HTERT RPE-1 (cell line): ENCODE data around the gene FAM13B.
"Not testable (repeated sequence)": the region's sequence is repeated elsewhere in the genome, so short reads cannot be mapped to it uniquely, and the experiment has no call there.

ENCODE experiments used
- in situ Hi-C: fragments of 300-500 bp; cut with MboI; formaldehyde crosslinking; loops from 4 replicates; pipeline ENCODE4 v1.14.3; 2020; ENCODE audit warnings: low sequenced_read_pairs

Gene FAM13B

DNA sequence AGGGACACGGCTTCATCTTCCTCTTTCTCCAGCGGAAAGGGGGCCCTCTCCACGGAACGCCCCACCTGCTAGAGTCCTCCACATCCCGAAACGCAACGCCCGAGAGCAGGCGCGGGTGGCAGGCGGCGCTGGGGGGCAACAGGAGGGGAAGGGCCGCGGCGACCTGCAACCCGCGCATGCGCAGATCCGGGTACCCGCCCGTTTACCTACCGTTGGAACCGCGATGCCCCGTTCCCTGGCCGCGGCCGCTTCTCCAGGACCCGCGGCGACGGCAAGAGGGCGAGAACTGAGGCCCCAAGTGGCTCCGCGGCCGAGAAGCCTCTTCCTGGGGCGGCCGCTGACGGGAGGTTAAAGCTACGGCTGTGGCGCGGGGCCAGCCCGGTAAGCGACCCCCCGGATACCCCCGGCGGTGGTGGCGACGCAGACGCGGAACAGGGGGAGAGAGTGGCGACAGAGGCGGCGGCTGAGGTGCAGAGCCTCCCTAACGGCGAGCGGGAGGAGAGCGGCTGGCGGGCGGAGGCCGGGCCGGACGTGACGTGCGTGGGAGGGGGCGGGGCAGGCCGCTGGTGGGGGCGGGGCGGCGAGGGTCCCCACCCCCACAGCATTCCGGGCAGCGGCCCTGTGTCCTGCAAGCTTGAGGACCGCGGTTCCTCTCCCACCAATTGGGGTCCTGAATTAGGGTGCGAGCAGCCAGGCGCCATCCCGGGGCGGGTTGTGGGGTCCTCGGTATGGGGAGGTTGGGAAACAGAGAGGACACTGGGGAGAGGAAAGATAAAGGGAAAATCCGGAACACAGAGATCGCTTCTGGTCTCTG, at the start of gene FAM13B:
Gene FAM13B, minus strand, starts transcription at position 508 of the 814 bp plus-strand sequence. CDS start 13,968 bp downstream, outside the sequence.
- in situ Hi-C loops: no loop called here

DNA sequence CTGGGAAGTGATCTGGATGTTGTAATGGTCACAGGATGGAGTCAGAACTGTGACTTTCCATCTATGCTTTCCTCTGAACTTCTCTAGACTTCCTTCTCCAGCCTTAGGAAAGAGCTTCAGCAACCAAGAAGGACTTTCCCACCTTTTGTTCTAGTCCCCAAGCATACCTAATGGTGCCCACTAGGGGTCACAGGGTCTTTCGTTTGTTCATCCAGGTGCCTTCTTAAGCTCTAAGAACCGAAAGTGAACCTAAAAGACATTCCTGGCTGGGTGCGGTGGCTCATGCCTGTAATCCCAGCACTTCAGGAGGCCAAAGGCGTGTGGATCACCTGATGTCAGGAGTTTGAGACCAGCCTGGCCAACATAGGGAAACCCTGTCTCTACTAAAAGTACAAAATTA, 49.2 kb upstream of the FAM13B start:
- in situ Hi-C loops: no loop called here

DNA sequence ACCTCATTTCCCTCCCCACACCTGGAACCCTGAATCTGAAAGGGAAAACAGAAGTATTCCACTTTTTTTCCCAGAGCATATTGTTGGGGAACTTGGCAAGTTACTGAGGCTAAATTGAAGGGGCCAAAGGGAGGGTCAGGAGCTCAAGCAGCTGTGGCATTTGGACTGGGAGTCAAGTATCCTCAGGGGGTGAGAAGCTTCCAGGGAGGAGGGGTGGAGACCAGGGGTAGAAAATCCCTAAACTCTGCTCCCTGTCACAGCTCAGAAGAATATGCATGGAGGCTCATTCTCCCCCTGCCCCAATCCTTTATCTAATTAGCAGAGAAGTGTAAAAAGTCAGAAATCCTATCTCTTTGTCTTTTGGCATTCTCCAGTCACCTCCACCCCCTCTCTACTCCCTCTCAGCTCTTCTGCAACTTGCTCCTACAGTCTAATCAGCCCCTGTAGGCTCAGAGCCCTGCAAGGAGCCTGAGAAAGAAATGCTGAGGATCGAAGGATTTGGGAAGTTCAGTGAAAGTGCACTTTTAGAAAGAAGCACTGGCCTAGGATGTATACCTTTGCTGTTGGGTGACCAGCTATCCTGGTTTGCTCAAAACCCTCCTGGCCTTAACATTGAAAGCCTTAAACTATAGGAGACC, 45.2 kb upstream of the FAM13B start:
- in situ Hi-C loops: no loop called here

DNA sequence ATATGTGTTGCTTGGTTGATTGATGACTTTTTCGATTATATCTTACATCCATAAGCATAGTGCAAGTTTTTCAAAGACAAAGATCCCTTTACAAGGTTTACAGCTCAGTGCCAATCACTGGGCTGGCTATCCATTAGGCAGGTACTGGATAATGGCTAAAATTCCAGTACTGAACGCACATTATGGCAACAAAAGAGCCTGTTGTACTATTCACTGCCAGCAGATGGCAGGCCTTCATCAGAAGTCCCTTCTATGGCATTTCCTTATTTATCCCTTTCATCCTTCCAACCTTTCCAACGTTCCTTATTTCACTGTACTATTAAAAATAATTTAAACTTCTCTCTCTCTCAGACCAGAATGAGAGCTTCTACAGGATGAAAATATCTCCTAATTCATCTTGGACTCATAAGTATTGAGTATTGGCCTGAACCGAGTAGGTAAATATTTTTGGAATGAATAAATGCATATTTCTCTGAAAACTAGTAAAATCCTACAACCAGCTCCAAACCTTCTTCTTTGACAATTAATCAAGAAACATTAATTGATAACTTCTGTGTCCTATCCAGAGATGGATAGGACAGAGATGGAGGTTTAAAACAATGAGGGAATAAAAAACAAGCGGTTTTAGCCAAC, 44.3 kb upstream of the FAM13B start:
- in situ Hi-C loops: no loop called here

DNA sequence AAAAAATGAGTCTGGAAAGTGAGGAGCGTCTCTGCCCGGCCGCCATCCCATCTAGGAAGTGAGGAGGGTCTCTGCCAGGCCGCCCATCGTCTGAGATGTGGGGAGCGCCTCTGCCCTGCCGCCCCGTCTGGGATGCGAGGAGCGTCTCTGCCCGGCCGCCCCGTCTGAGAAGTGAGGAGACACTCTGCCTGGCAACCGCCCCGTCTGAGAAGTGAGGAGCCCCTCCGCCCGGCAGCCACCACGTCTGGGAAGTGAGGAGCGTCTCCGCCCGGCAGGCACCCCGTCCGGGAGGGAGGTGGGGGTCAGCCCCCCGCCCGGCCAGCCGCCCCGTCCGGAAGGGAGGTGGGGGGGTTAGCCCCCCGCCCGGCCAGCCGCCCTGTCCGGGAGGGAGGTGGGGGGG, 37.1 kb upstream of the FAM13B start:
- in situ Hi-C loops: not testable (repeated sequence)

DNA sequence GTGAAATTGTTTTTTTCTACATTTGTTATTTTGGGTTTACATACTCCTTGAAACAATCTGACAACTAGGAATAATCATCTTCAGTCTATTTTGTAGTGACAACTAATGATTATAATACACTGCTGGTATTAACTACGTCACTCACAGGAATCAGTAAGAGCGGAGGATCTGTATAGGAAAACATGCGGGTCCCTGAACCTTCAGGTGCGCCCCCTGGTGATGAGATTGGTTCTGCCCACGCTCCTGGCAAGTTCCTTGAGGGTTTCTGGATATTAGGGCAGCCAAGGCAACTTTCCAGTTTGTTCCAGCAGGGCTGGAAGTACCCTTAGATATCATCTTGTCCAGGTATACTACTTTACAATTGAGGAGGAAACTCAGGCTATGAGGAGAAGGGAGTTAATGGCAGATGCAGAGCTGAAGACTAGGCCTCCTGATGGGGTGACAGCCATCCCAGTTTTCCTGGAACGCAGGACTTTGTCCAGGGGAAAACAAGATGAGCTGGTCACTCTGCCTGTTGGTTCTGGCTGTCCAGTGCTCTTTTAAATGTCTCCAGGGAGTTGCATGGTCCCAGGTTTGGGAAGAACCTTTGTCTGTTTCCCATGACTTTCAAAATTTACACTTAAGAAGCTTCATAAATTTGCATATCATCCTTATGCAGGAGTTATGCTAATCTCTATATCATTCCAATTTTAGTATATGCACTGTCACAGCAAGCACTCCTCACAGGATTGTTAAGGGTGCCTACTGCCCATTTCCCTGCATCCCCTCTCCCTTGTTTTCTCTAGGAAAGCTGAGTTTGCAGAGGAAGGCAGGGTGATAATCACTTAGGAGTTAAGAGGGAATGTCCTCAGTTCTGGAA, 36.1 kb upstream of the FAM13B start:
- in situ Hi-C loops: no loop called here

DNA sequence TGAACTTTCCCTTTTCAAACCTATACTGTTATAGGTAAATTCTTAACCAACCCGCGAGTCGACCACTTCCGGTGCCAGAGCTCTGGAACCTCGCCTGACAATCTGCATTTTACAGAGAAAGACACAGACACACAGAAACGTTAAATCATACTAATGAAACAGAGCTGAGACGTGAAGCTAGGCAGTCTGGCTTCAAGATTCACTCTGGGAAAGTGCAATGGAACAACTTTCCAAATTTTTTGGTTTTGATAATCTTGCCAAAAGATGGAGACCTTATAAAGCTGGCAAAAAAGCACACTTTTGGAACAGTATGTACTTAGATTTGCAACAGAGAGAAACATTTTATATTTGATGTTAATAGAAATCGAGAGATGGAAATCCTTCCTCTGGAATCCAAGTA, 35.1 kb upstream of the FAM13B start:
- in situ Hi-C loops: no loop called here

DNA sequence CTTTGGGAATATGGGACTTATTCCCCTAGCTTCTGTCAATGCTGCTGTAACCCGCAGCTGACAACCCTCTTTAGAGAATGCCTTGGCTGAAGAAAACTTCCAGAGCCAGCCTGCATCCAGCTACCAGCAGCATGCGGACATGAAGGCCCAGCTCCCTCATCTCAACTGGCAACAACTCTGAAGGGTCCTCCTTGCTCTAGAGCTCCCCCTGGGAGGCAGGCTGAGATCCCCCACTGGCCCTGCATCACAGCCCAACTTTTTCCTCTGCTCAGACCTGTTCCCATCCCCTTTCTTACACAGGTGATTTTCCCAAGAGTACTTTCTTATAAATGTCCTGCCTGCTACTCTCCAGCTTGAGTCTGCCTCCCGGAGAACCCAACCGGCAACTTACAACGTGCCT, 32.2 kb upstream of the FAM13B start:
- in situ Hi-C loops: no loop called here

DNA sequence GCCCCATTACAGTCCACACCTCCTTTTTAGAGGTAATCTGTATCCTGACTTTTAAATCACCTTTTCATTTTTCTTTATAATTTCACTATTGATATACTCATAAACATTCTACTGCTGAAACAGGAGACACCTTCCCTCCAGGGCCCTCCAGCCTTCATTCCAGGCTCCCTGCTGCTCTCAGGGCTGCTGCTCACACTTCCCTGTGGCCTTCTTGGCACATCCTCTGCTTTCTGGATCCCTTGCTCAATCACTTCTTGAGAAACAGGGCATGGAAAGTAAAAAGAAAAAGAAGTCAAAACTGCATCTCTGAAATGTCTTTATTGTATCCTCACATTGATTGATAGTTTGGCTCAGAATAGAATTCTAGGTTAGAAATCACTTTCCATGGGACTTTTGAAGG, 31.6 kb upstream of the FAM13B start:
- in situ Hi-C loops: no loop called here

DNA sequence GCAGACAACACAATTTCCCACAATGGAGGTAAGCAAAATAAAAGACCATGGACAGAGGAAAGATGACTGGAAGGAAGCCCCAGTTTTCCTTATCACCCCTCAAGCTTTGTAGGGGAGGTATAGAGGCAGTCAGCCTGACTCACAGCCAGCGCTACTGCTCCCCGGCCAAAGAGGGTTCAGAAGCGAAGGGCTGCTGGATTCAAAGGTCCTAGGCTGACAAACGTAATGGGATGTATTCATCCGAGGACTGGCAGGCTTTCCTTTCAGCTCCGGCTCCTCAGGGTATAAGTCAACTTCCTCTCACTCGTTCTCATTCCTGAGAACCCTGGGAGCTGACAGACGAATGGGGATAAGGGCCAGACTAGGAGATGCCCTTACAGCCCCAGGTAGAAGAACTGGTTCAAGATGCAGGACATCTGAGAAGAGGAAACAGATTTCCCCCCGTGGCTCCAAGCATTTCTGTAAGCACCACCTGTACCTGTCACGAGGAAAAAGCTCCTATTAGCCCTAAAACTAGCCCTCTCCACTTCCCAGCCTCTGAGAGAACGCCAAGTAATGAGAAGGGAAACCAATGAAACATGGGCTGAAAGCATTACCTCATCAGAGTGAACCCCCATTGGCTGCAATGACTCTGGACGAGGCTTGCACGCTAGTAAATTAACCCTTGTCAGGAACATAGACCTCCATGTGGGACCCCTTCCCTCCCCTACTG, 22.1 kb upstream of the FAM13B start:
- in situ Hi-C loops: no loop called here

DNA sequence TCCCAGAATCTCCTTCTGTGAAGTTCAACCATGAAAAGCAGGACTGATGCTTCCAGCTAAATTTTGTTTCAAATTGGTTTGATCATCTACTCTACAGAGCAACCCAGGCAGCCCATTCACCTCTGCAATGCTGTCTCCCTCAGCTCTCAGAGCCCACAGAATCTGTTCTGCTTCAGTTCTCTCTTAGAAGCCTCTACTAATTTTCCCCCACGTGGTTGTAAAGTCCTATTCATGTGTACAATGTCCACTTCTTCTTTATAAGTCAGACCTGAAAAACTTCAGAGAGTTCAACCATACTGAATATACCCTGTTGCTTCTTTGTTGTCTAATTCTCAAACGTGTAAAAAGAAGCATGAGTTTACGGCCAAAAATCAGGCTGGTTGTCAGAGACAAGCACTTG, 21.3 kb upstream of the FAM13B start:
- in situ Hi-C loops: no loop called here

DNA sequence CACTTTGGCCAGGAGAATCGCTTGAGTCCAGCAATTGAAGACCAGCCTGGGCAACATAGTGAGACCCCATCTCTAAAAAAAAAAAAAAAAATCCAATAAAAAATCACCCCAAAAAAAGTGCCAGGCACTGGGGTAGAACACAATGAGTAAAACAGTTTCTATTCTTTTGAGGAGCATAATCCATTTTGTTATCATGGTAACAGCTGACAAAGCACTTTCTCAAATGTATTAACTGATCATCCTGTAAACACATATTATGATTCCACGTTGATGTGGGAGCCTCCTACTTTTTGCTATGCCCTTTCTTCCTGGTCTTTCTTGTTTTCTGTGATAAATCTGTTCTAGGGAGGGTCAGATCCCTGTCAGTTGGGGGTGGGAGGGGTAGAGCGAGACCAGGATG, 20.7 kb upstream of the FAM13B start:
- in situ Hi-C loops: no loop called here

DNA sequence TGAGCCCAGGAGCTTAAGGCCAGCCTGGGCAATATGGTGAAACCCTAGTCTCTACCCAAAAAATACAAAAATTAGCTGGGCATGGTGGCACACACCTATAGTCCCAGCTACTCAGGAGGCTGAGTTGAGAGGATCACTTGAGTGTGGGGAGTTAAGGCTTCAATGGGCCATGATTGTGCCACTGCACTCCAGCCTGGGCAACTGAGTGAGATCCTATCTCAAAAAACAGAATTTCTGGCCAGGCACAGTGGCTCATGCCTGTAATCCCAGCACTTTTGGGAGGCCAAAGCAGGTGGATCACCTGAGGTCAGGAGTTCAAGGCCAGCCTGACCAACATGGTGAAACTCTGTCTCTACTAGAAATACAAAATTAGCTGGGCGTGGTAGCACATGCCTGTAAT, 19.8 kb upstream of the FAM13B start:
- in situ Hi-C loops: not testable (repeated sequence)

DNA sequence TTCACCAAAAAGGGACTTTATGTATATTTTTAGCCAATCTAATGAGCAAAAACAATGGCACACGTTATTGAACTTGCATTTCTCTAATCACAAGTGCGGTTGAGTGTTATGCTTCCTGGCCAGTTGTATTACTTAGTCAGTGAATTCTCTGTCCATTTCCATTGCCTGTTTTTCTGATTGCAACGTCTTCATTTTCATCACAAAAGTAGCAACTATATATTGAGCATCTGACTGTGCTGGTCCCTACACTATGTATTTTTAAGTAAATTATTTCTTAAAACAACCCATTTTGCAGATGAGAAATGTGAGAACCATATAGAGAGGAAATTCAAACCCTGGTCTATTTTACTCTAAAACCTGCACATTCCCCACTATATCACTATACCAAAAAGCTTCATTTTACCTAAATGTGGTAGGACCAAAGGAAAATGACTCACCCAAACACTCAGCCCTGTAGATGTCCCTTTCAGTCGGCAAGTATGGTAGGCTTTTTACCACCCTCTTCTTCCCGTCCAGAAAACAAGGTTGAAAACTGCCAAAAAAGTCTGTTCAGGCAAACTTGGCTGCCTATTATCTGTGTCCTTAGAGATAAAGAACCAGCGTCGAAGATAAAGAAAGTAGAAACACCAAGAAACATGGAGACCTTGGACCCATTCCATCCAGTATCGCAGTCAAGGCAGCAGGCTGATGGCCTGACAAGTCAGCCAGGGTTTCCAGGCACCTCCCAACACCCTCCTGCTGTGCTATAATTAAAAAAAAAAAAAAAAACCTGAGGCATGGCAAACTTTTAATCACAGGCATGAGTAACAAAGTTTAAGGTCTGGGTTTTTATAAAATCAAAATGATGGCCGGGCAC, 18.8 kb upstream of the FAM13B start:
- in situ Hi-C loops: no loop called here

DNA sequence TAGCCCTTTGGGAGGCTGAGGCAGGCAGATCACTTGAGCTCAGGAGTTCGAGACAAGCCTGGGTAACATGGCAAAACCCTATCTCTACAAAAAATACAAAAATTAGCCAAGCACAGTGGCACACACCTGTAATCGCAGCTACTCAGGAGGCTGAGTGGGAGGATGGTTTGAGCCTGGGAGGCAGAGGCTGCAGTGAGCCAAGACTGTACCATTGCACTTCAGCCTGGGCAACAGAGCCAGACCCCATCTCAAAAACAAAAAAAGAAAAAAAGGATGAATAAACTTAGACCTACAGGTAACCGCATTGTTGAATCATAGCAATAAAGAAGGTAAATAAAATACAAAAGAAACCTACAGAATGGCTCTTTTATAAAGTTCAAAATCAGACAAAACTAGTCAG, 12.4 kb upstream of the FAM13B start:
- in situ Hi-C loops: not testable (repeated sequence)

DNA sequence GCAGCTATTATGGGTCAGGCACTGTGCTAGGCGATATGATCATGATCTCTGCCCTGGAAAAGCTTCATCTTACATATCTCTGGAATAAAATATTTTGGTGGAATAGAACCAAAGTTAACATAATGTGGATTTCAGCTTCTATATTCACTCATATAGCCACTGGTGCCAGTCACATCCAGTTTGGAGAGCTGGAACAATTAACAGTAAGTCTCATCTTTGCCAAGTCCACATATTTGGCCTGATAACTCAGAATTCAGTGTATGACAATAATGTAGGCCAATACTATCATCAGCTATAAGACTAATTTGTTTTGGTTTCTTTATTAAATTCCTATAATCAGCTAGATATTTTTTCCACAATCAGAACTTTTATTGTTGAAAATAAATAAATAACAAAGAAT, 5.9 kb upstream of the FAM13B start:
- in situ Hi-C loops: no loop called here

DNA sequence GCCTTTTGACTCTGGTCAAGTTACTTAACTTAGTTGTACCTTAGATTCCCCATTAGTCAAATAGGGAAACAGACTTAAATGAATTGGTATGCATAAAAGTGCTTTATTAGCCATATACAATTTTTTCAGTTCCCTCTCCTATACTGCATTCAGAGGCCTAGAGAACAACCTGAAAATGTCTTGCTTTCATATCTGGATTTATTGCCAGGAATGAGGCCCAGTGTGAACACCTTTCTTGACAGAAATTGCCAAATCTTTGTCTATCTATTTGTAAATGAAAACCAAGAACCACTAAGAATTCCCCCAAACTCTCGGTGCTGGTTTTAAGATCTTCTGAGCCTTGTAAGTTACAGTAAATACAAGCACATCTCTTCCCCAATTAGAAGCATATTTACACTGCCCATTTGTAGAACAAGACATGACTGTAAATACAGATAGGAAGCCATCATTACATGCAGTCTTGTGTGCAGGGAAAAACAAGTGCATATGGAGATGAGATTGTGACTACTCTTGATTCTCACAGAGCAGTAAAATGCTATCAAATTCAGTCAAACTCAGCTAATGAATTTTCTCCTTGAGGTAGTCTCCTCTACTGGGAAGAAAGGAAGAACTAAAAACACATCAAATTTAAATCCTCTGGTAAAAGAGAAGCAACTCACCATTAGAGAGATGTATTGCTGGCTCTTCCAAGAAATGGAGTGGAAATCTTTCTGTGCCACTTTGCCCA, 5.2 kb upstream of the FAM13B start:
- in situ Hi-C loops: no loop called here

DNA sequence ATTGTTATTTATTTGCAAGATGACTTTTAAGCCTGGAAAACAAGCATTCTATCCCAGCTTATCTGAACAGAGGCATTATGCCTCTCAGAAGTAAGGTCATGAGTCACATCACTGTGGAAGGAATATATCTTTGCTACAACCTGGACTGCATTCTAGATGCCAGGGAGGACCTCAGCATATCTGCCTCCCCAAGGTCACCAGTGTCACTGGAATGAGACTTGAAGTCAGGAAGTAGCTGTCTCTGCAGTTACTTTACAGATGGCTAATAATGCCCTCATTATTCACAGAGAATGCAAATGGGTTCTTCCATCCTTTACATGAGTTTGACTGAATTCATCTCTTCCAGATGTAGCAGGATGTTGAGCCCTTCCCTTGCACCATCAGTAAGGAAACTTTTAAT, 4.4 kb upstream of the FAM13B start:
- in situ Hi-C loops: no loop called here
